HT-29 (cell line): ENCODE measurements around the gene PODXL. TPM values are rescaled to one million over a fixed set of nuclear protein-coding genes. Genes with fewer than 3 reads are reported as not detected.
"Not testable (repeated sequence)": the region's sequence is repeated elsewhere in the genome, so short reads cannot be mapped to it uniquely, and the experiment has no call there.

Experiments used
- DNase-seq: peaks from one replicate; pipeline ENCODE4 v3.0.0-alpha.2; 2015; ENCODE audit warnings: low spot score
- total RNA-seq: library from RNA; depleted of rRNA; stranded (reverse); fragments of >200 nt; shearing (Covaris generic); gene quantifications from 2 replicates; pipeline ENCODE4 v1.2.3, GENCODE V29; 2014

PODXL gene
- total RNA-seq, 1 experiment from 2014 or later: 67.9 TPM

- no peak for DNase-seq
Observed at GRCh38 chr7:131511774-131512535, 44.5 kb downstream of the PODXL start.

- no peak for DNase-seq
Observed at GRCh38 chr7:131511071-131511470, 45.4 kb downstream of the PODXL start.

- no peak for DNase-seq
Observed at GRCh38 chr7:131509781-131510180, 46.6 kb downstream of the PODXL start.

- no peak for DNase-seq
Observed at GRCh38 chr7:131508754-131509486, 47.5 kb downstream of the PODXL start.

- peak; percentile 95 for DNase-seq
Observed at GRCh38 chr7:131507592-131508331, 48.7 kb downstream of the PODXL start.

GRCh38 chr7:131506597-131506996, 49.8 kb downstream of the PODXL start:
- no peak for DNase-seq

- DNase-seq: no peak
Observed at GRCh38 chr7:131505636-131506557, 50.5 kb downstream of the PODXL start.

GRCh38 chr7:131505037-131505620, 51.3 kb downstream of the PODXL start:
- DNase-seq: not testable (repeated sequence)

GRCh38 chr7:131504157-131504899, 52.1 kb downstream of the PODXL start:
- no peak for DNase-seq

GRCh38 chr7:131503639-131504038, 52.8 kb downstream of the PODXL start:
- no peak for DNase-seq

GRCh38 chr7:131502810-131503508, 53.5 kb downstream of the PODXL start:
- DNase-seq: no peak

- DNase-seq: no peak
Observed at GRCh38 chr7:131501930-131502685, 54.3 kb downstream of the PODXL start.

GRCh38 chr7:131501422-131501821, 55.0 kb downstream of the PODXL start:
- no peak for DNase-seq

- DNase-seq: no peak
Observed at GRCh38 chr7:131500357-131500756, 56.1 kb downstream of the PODXL start.

GRCh38 chr7:131499801-131500200, 56.6 kb downstream of the PODXL start:
- DNase-seq: no peak

GRCh38 chr7:131498237-131498885, 58.1 kb downstream of the PODXL start:
- DNase-seq: no peak

- no peak for DNase-seq
Observed at GRCh38 chr7:131497454-131497853, 59.0 kb downstream of the PODXL start.
